IMR-90 (cell line): ENCODE measurements around the gene DNTT. TPM values are rescaled to one million over a fixed set of nuclear protein-coding genes. Genes with fewer than 3 reads are reported as not detected.

ENCODE experiments used
- ATAC-seq: fragments of 200-7000 bp; cut with Tn5 transposase; 2 replicates; pipeline ENCODE4 v1.9.1; 2020; ENCODE audit warnings: low read depth, mild to moderate bottlenecking, moderate library complexity
- BruUV-seq: library from RNA; stranded (reverse); fragments of 400-500 nt; replicated peaks from 2 replicates; lab custom pipeline; 2021; lab: Mats Ljungman, UMichigan
- CTCF ChIA-PET: fragments of 300-600 bp; formaldehyde crosslinking; extraction: SDS; loops from one replicate; lab custom pipeline; 2021; ENCODE audit warnings: antibody characterized with exemption; lab: Yijun Ruan, JAX
- POLR2A ChIA-PET: fragments of 300-600 bp; sonication (Branson Sonifier 250); formaldehyde crosslinking; loops from one replicate; lab custom pipeline; 2022; ENCODE audit warnings: antibody characterized with exemption; ENCODE audit not compliant: unreplicated experiment; lab: Charles Lee
- DNase-seq: peaks from one replicate; pipeline ENCODE4 v3.0.0; 2013
- H2AFZ ChIP-seq: replicated peaks from 2 replicates; pipeline ENCODE3; 2013; ENCODE audit warnings: low read length, mild to moderate bottlenecking; ENCODE audit not compliant: poor library complexity
- H2AK5ac ChIP-seq: 2 replicates; pipeline ENCODE4 v1.6.1; 2013; ENCODE audit warnings: low read depth, low read length, inconsistent platforms
- H2AK9ac ChIP-seq: replicated peaks from 2 replicates; pipeline ENCODE3; 2013; ENCODE audit warnings: mild to moderate bottlenecking, low read depth, low read length, moderate library complexity; ENCODE audit not compliant: poor library complexity
- H2BK120ac ChIP-seq: 2 replicates; pipeline ENCODE4 v1.6.1; 2013; ENCODE audit warnings: low read depth, low read length, inconsistent platforms
- H2BK15ac ChIP-seq: 3 replicates; pipeline ENCODE4 v1.6.1; 2013; ENCODE audit warnings: low read depth, low read length, inconsistent platforms
- H2BK20ac ChIP-seq: 2 replicates; pipeline ENCODE4 v1.6.1; 2013; ENCODE audit warnings: low read depth, mild to moderate bottlenecking, inconsistent platforms, low read length, moderate library complexity
- H2BK5ac ChIP-seq: 2 replicates; pipeline ENCODE4 v1.6.1; 2013; ENCODE audit warnings: mild to moderate bottlenecking, low read depth, low read length, inconsistent platforms; ENCODE audit not compliant: poor library complexity, severe bottlenecking
- H3K14ac ChIP-seq: replicated peaks from 2 replicates; pipeline ENCODE4 v1.6.1; 2013; ENCODE audit warnings: low read depth, low read length, inconsistent platforms
- H3K18ac ChIP-seq: 2 replicates; pipeline ENCODE4 v1.6.1; 2013; ENCODE audit warnings: low read depth, low read length, control low read depth
- H3K23ac ChIP-seq: 2 replicates; pipeline ENCODE4 v1.6.1; 2013; ENCODE audit warnings: low read depth, low read length, inconsistent platforms
- H3K27ac ChIP-seq: 2 replicates; pipeline ENCODE4 v1.5.1; 2013; ENCODE audit warnings: mild to moderate bottlenecking, control low read depth, low read length; ENCODE audit not compliant: insufficient read depth
- H3K27me3 ChIP-seq: 2 replicates; pipeline ENCODE4 v1.6.1; 2013; ENCODE audit warnings: low read length; ENCODE audit not compliant: control insufficient read depth, insufficient read depth
- H3K36me3 ChIP-seq: 2 replicates; pipeline ENCODE4 v1.6.1; 2013; ENCODE audit warnings: low read length, mixed read lengths; ENCODE audit not compliant: control insufficient read depth, insufficient read depth
- H3K4ac ChIP-seq: 2 replicates; pipeline ENCODE4 v1.6.1; 2013; ENCODE audit warnings: low read depth, low read length, inconsistent platforms
- H3K4me1 ChIP-seq: 2 replicates; pipeline ENCODE4 v1.6.1; 2013; ENCODE audit warnings: low read length, mixed read lengths; ENCODE audit not compliant: control insufficient read depth, insufficient read depth
- H3K4me2 ChIP-seq: 2 replicates; pipeline ENCODE4 v1.6.1; 2013; ENCODE audit warnings: low read depth, mild to moderate bottlenecking, control low read depth, low read length, moderate library complexity
- H3K4me3 ChIP-seq: 2 replicates; pipeline ENCODE4 v1.5.1; 2013; ENCODE audit warnings: low read depth, mild to moderate bottlenecking, control low read depth, low read length, moderate library complexity; ENCODE audit not compliant: insufficient read depth
- H3K56ac ChIP-seq: 2 replicates; pipeline ENCODE4 v1.6.1; 2013; ENCODE audit warnings: low read length, inconsistent platforms; ENCODE audit not compliant: insufficient read depth; ENCODE audit errors: extremely low read depth
- H3K79me1 ChIP-seq, 2 experiments: 2 replicates each; pipeline ENCODE4 v1.6.1; 2013; ENCODE audit warnings: low read length in 2 of 2, inconsistent platforms in 1 of 2, low read depth in 1 of 2
- H3K9ac ChIP-seq: 2 replicates; pipeline ENCODE4 v1.6.1; 2013; ENCODE audit warnings: low read depth, low read length, control low read depth
- H3K9me1 ChIP-seq: 2 replicates; pipeline ENCODE4 v1.6.1; 2013; ENCODE audit warnings: low read length, inconsistent platforms; ENCODE audit not compliant: insufficient read depth
- H3K9me3 ChIP-seq: 2 replicates; pipeline ENCODE4 v1.6.1; 2013; ENCODE audit warnings: low read length; ENCODE audit not compliant: control insufficient read depth, insufficient read depth
- H4K20me1 ChIP-seq: 2 replicates; pipeline ENCODE4 v1.6.1; 2013; ENCODE audit warnings: low read length, inconsistent platforms; ENCODE audit not compliant: insufficient read depth
- H4K5ac ChIP-seq: 2 replicates; pipeline ENCODE4 v1.6.1; 2013; ENCODE audit warnings: mild to moderate bottlenecking, low read depth, low read length, control low read depth
- H4K8ac ChIP-seq, 2 experiments: 2 replicates each; pipeline ENCODE4 v1.6.1; 2013; ENCODE audit warnings: low read depth in 2 of 2, low read length in 2 of 2, control low read depth in 1 of 2, inconsistent platforms in 1 of 2
- H4K91ac ChIP-seq: 2 replicates; pipeline ENCODE4 v1.6.1; 2013; ENCODE audit warnings: low read depth, low read length, inconsistent platforms; ENCODE audit not compliant: insufficient read depth
- CEBPB ChIP-seq: IDR thresholded peaks from 2 replicates; pipeline ENCODE4 v1.6.1; 2012; ENCODE audit warnings: low read depth, low read length, improper control_type of control experiment
- FOS ChIP-seq: fragments of 150-350 bp; IDR thresholded peaks from 2 replicates; pipeline ENCODE4 v1.6.1; 2016; ENCODE audit warnings: low read depth, low read length
- MAFK ChIP-seq: IDR thresholded peaks from 2 replicates; pipeline ENCODE4 v1.6.1; 2012; ENCODE audit warnings: low read depth, low read length, improper control_type of control experiment
- MXI1 ChIP-seq: IDR thresholded peaks from 2 replicates; pipeline ENCODE4 v1.6.1; 2012; ENCODE audit warnings: low read depth, mild to moderate bottlenecking, low read length, moderate library complexity, borderline replicate concordance
- NFE2L2 ChIP-seq: fragments of 150-350 bp; IDR thresholded peaks from 2 replicates; pipeline ENCODE4 v1.6.1; 2016; ENCODE audit warnings: low read depth, mild to moderate bottlenecking, low read length
- POLR2A ChIP-seq: IDR thresholded peaks from 2 replicates; pipeline ENCODE4 v1.6.1; 2012; ENCODE audit warnings: mild to moderate bottlenecking, low read depth, low read length
- SMC3 ChIP-seq: fragments of 150-350 bp; IDR thresholded peaks from 2 replicates; pipeline ENCODE4 v1.6.1; 2016; ENCODE audit warnings: low read depth, mild to moderate bottlenecking, antibody characterized with exemption, low read length, moderate library complexity
- USF2 ChIP-seq: fragments of 150-350 bp; IDR thresholded peaks from 2 replicates; pipeline ENCODE4 v1.6.1; 2017; ENCODE audit warnings: mild to moderate bottlenecking, antibody characterized with exemption, low read length, low read depth
- WGBS, 2 experiments: methylation state at CpG; one replicate each; pipeline versions ENCODE4 v1.1.5 to v1.1.7; 2013; ENCODE audit warnings: missing lambda C conversion rate in 2 of 2; ENCODE audit not compliant: insufficient read length in 1 of 2; ENCODE audit errors: extremely low coverage in 2 of 2; 5-methylcytosine and 5-hydroxymethylcytosine counted together
- dilution Hi-C: fragments of 300-500 bp; cut with HindIII; formaldehyde crosslinking; loops from one replicate; pipeline ENCODE4 v1.14.3; 2018; ENCODE audit warnings: low sequenced_read_pairs; ENCODE audit not compliant: unreplicated experiment
- in situ Hi-C: fragments of 300-500 bp; cut with MboI; formaldehyde crosslinking; loops from 3 replicates; pipeline ENCODE4 v1.14.3; 2019; ENCODE audit warnings: low sequenced_read_pairs, inconsistent platforms, mixed read lengths
- intact Hi-C: fragments of 100-400 bp; cut with micrococcal nuclease; formaldehyde crosslinking; loops from 2 replicates; pipeline ENCODE4 v1.10.0; 2022
- polyA plus RNA-seq, 3 experiments: library from polyadenylated mRNA; depleted of rRNA; stranded (reverse); fragments of >200 nt; gene quantifications; 2 replicates each; pipeline ENCODE4 v1.2.3, GENCODE V29; 2012; ENCODE audit warnings: low replicate concordance in 1 of 3
- total RNA-seq: library from RNA; depleted of rRNA; stranded (reverse); fragments of >200 nt; gene quantifications from 2 replicates; pipeline ENCODE4 v1.2.3, GENCODE V29; 2012
- TF ChIP-seq, protein P1 (sequence below): fragments of 150-350 bp; IDR thresholded peaks from 2 replicates; pipeline ENCODE4 v1.6.1; 2016; ENCODE audit warnings: low read depth, mild to moderate bottlenecking, low read length, moderate library complexity, borderline replicate concordance

Gene DNTT
- total and polyA plus RNA-seq, 2 of the 4 experiments (the other 2 are of a cell fraction) = not detected

GRCh38 chr10:96311180-96311715 lies 7.0 kb downstream of the DNTT start:
- no peak overlapping the region for H2BK120ac ChIP-seq
- H3K18ac ChIP-seq = no peak overlapping the region
- H3K4me1 ChIP-seq = no peaks in the 10 kb centered on the region
- CTCF ChIA-PET = no interaction called here
- no peak overlapping the region for H3K23ac ChIP-seq
- no TSS peak for BruUV-seq
- no CpG with 5 or more reads among the region's 3 CpGs for WGBS, 2 experiments
- H3K4ac ChIP-seq = no peak overlapping the region
- no peak overlapping the region for H2BK5ac ChIP-seq
- H3K79me1 ChIP-seq = no peaks in the 10 kb centered on the region
- H2AFZ ChIP-seq = no peak overlapping the region
- H3K27me3 ChIP-seq = no peaks in the 10 kb centered on the region
- no peak overlapping the region for H3K56ac ChIP-seq
- H2AK9ac ChIP-seq = no peak overlapping the region
- no peak overlapping the region for H3K4me2 ChIP-seq
- no peak overlapping the region for H3K4me3 ChIP-seq
- H3K36me3 ChIP-seq = no peaks in the 10 kb centered on the region
- H3K27ac ChIP-seq = no peak overlapping the region
- no peak overlapping the region for H2AK5ac ChIP-seq
- H3K9me1 ChIP-seq = no peaks in the 10 kb centered on the region
- no peak overlapping the region for H3K9ac ChIP-seq
- no peak overlapping the region for H4K5ac ChIP-seq
- intact Hi-C loops (no loop called here), dilution Hi-C loops (no loop called here), in situ Hi-C loops (no loop called here)
- no peak overlapping the region for H4K91ac ChIP-seq
- TF ChIP-seq, protein P1, sequence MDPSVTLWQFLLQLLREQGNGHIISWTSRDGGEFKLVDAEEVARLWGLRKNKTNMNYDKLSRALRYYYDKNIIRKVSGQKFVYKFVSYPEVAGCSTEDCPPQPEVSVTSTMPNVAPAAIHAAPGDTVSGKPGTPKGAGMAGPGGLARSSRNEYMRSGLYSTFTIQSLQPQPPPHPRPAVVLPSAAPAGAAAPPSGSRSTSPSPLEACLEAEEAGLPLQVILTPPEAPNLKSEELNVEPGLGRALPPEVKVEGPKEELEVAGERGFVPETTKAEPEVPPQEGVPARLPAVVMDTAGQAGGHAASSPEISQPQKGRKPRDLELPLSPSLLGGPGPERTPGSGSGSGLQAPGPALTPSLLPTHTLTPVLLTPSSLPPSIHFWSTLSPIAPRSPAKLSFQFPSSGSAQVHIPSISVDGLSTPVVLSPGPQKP = no peak
- no peak for TF ChIP-seq FOS
- TF ChIP-seq MXI1 = no peak
- no peak for TF ChIP-seq SMC3
- no peak for TF ChIP-seq USF2
- no peak for TF ChIP-seq NFE2L2
- TF ChIP-seq POLR2A = no peak
- TF ChIP-seq MAFK = no peak
- no peak for TF ChIP-seq CEBPB
- no peak overlapping the region for H2BK15ac ChIP-seq
- H3K14ac ChIP-seq = no peak overlapping the region
- ATAC-seq (no peak), DNase-seq (no peak)
- H4K20me1 ChIP-seq = no peaks in the 10 kb centered on the region
- POLR2A ChIA-PET = no interaction called here
- H3K9me3 ChIP-seq = no peaks in the 10 kb centered on the region
- H4K8ac ChIP-seq = no peak overlapping the region
- no peak overlapping the region for H2BK20ac ChIP-seq
